H1 (cell line): ENCODE measurements around the gene F3. TPM values are rescaled to one million over a fixed set of nuclear protein-coding genes. Genes with fewer than 3 reads are reported as not detected.

Source experiments
- CTCF ChIA-PET: fragments of 300-600 bp; sonication (Branson Sonifier 250); formaldehyde crosslinking; loops from one replicate; lab custom pipeline; 2021; ENCODE audit not compliant: partially characterized antibody; lab: Charles Lee
- POLR2A ChIA-PET: fragments of 300-600 bp; sonication (Branson Sonifier 250); formaldehyde crosslinking; loops from one replicate; lab custom pipeline; 2021; ENCODE audit warnings: inconsistent platforms; ENCODE audit not compliant: partially characterized antibody; lab: Charles Lee
- DNase-seq, 2 experiments: peaks; one replicate each; pipeline versions ENCODE4 v3.0.0 to v3.0.0-alpha.2; 2010 to 2022; ENCODE audit warnings: low spot score in 2 of 2, low read depth in 1 of 2, mixed read lengths in 1 of 2
- FAIRE-seq: peaks from 2 replicates; lab custom pipeline; 2011; peaks lifted over from hg19 to GRCh38; lab: Jason Lieb, UNC
- H2AFZ ChIP-seq: 2 replicates; pipeline ENCODE4 v1.8.1; 2012; ENCODE audit warnings: low read length, inconsistent platforms
- H2AK5ac ChIP-seq: 2 replicates; pipeline ENCODE4 v1.6.1; 2013; ENCODE audit warnings: low read depth, low read length
- H2BK120ac ChIP-seq: replicated peaks from 2 replicates; pipeline ENCODE3; 2013; ENCODE audit warnings: low read depth, low read length, inconsistent platforms
- H2BK12ac ChIP-seq: 2 replicates; pipeline ENCODE4 v1.6.1; 2013; ENCODE audit warnings: low read depth, low read length
- H2BK15ac ChIP-seq: 2 replicates; pipeline ENCODE4 v1.6.1; 2013; ENCODE audit warnings: low read length
- H2BK20ac ChIP-seq: 2 replicates; pipeline ENCODE4 v1.6.1; 2013; ENCODE audit warnings: low read length
- H2BK5ac ChIP-seq: 2 replicates; pipeline ENCODE4 v1.6.1; 2013; ENCODE audit warnings: low read depth, low read length
- H3K14ac ChIP-seq: 2 replicates; pipeline ENCODE4 v1.6.1; 2013; ENCODE audit warnings: inconsistent platforms; ENCODE audit not compliant: insufficient read length
- H3K18ac ChIP-seq: 2 replicates; pipeline ENCODE4 v1.6.1; 2013; ENCODE audit warnings: low read length; ENCODE audit errors: extremely low read depth
- H3K23ac ChIP-seq: 2 replicates; pipeline ENCODE4 v1.6.1; 2013; ENCODE audit warnings: inconsistent platforms; ENCODE audit not compliant: insufficient read length
- H3K23me2 ChIP-seq: 2 replicates; pipeline ENCODE4 v1.6.1; 2013; ENCODE audit warnings: low read depth, low read length
- H3K27ac ChIP-seq: 2 replicates; pipeline ENCODE4 v1.6.1; 2011; ENCODE audit warnings: low read depth, low read length, inconsistent platforms
- H3K27me3 ChIP-seq, 4 experiments: replicated peaks in 1 of 4; 1 replicate in 1 of 4; 2 replicates in 3 of 4; pipeline versions ENCODE4 v1.6.1 to v1.8.1; 2011 to 2013; ENCODE audit warnings: low read length in 3 of 4, mild to moderate bottlenecking in 3 of 4, inconsistent platforms in 2 of 4, mixed read lengths in 2 of 4, moderate library complexity in 1 of 4; ENCODE audit not compliant: control insufficient read depth in 3 of 4, insufficient read depth in 3 of 4; ENCODE audit errors: extremely low read depth in 1 of 4
- H3K36me3 ChIP-seq, 4 experiments: 2 replicates each; pipeline versions ENCODE4 v1.6.1 to v1.8.1; 2011 to 2013; ENCODE audit warnings: mild to moderate bottlenecking in 4 of 4, low read length in 3 of 4, moderate library complexity in 2 of 4, control low read depth in 1 of 4, inconsistent platforms in 1 of 4; ENCODE audit not compliant: insufficient read depth in 4 of 4, control insufficient read depth in 2 of 4
- H3K4ac ChIP-seq: replicated peaks from 2 replicates; pipeline ENCODE3; 2013; ENCODE audit warnings: low read length, low read depth, mixed read lengths, inconsistent platforms; ENCODE audit not compliant: insufficient read length
- H3K4me1 ChIP-seq, 4 experiments: replicated peaks in 1 of 4; 1 replicate in 1 of 4; 2 replicates in 3 of 4; pipeline versions ENCODE4 v1.6.1 to v1.8.1; 2011 to 2013; ENCODE audit warnings: low read length in 3 of 4, inconsistent platforms in 2 of 4, mixed read lengths in 1 of 4; ENCODE audit not compliant: insufficient read depth in 4 of 4, control insufficient read depth in 3 of 4
- H3K4me2 ChIP-seq, 2 experiments: 2 replicates each; pipeline versions ENCODE4 v1.6.1 to v1.8.1; 2011 to 2013; ENCODE audit warnings: low read depth in 2 of 2, low read length in 2 of 2, control low read depth in 1 of 2, inconsistent platforms in 1 of 2, mild to moderate bottlenecking in 1 of 2; ENCODE audit not compliant: insufficient read depth in 1 of 2
- H3K4me3 ChIP-seq, 4 experiments: fragments of 200-600, 300-600 bp in 1 of 4; sonication (generic), shearing (Covaris generic), sonication (Bioruptor Twin) in 1 of 4; 2 replicates each; pipeline versions ENCODE4 v1.5.1 to v1.8.1; 2011 to 2016; ENCODE audit warnings: low read length in 4 of 4, low read depth in 3 of 4, control low read depth in 2 of 4, inconsistent platforms in 2 of 4, mild to moderate bottlenecking in 2 of 4, mixed read lengths in 1 of 4, moderate library complexity in 1 of 4; ENCODE audit not compliant: insufficient read depth in 2 of 4; ENCODE audit errors: extremely low read depth in 1 of 4
- H3K56ac ChIP-seq: replicated peaks from 2 replicates; pipeline ENCODE3; 2013; ENCODE audit warnings: low read depth, mild to moderate bottlenecking, mixed read lengths, low read length, inconsistent platforms; ENCODE audit not compliant: insufficient read length
- H3K79me1 ChIP-seq: 2 replicates; pipeline ENCODE4 v1.6.1; 2013; ENCODE audit warnings: low read depth, low read length, control low read depth
- H3K79me2 ChIP-seq, 2 experiments: 2 replicates each; pipeline versions ENCODE4 v1.6.1 to v1.8.1; 2012 to 2013; ENCODE audit warnings: low read length in 2 of 2, mild to moderate bottlenecking in 2 of 2, inconsistent platforms in 1 of 2; ENCODE audit not compliant: insufficient read depth in 2 of 2, control insufficient read depth in 1 of 2
- H3K9ac ChIP-seq, 4 experiments: replicated peaks in 1 of 4; 1 replicate in 1 of 4; 2 replicates in 3 of 4; pipeline versions ENCODE4 v1.6.1 to v1.8.1; 2011 to 2013; ENCODE audit warnings: low read depth in 3 of 4, low read length in 3 of 4, control low read depth in 2 of 4, mild to moderate bottlenecking in 2 of 4, moderate library complexity in 2 of 4, inconsistent platforms in 1 of 4; ENCODE audit errors: extremely low read depth in 1 of 4
- H3K9me3 ChIP-seq, 2 experiments: 2 replicates each; pipeline versions ENCODE4 v1.6.1 to v1.8.1; 2012 to 2013; ENCODE audit warnings: mild to moderate bottlenecking in 2 of 2, moderate library complexity in 2 of 2, control low read depth in 1 of 2, inconsistent platforms in 1 of 2, low read depth in 1 of 2, low read length in 1 of 2, mixed read lengths in 1 of 2; ENCODE audit not compliant: insufficient read depth in 2 of 2
- H4K20me1 ChIP-seq, 2 experiments: replicated peaks in 1 of 2; 2 replicates each; pipeline versions ENCODE3 to v1.8.1; 2011 to 2013; ENCODE audit warnings: inconsistent platforms in 2 of 2, low read length in 2 of 2, mild to moderate bottlenecking in 1 of 2; ENCODE audit not compliant: insufficient read depth in 2 of 2, control insufficient read depth in 1 of 2
- H4K5ac ChIP-seq: 2 replicates; pipeline ENCODE4 v1.6.1; 2013; ENCODE audit warnings: low read length, low read depth, mixed read lengths, inconsistent platforms; ENCODE audit not compliant: insufficient read length
- H4K8ac ChIP-seq: 2 replicates; pipeline ENCODE4 v1.8.0; 2013; ENCODE audit warnings: mild to moderate bottlenecking, moderate library complexity, low read length, inconsistent platforms; ENCODE audit not compliant: insufficient read depth; ENCODE audit errors: extremely low read depth
- H4K91ac ChIP-seq: replicated peaks from 2 replicates; pipeline ENCODE3; 2013; ENCODE audit warnings: low read length, mixed read lengths, inconsistent platforms; ENCODE audit not compliant: insufficient read length
- CHD1 ChIP-seq: IDR thresholded peaks from 2 replicates; pipeline ENCODE4 v1.6.1; 2012; ENCODE audit warnings: low read depth, low read length, improper control_type of control experiment
- EGR1 ChIP-seq: IDR thresholded peaks from 2 replicates; pipeline ENCODE4 v1.6.1; 2011; ENCODE audit warnings: low read depth, low read length, borderline replicate concordance
- HDAC6 ChIP-seq: IDR thresholded peaks from one replicate; pipeline ENCODE4 v1.7.1; 2012; ENCODE audit warnings: low read depth, mild to moderate bottlenecking, inconsistent platforms, low read length, moderate library complexity
- SIRT6 ChIP-seq: IDR thresholded peaks from one replicate; pipeline ENCODE4 v1.7.1; 2012; ENCODE audit warnings: low read length, inconsistent platforms
- WGBS, 2 experiments: shearing (Covaris generic) in 1 of 2; methylation state at CpG; one replicate each; pipeline versions ENCODE4 v1.1.6 to v1.1.7; 2013 to 2015; ENCODE audit warnings: low lambda C conversion rate in 2 of 2, mixed read lengths in 2 of 2, inconsistent platforms in 1 of 2, low coverage in 1 of 2, missing lambda C conversion rate in 1 of 2; ENCODE audit not compliant: insufficient replicate concordance in 2 of 2, insufficient coverage in 1 of 2, insufficient read length in 1 of 2; ENCODE audit errors: extremely low coverage in 1 of 2, missing lambda C conversion rate in 1 of 2; 5-methylcytosine and 5-hydroxymethylcytosine counted together
- polyA plus RNA-seq, 7 experiments: library from polyadenylated mRNA; depleted of rRNA in 3 of 7; stranded (reverse) in 5 of 7; unstranded in 2 of 7; fragments of >200 nt in 5 of 7; fragments of 200-250 nt in 2 of 7; gene quantifications; 1 replicate in 5 of 7; 2 replicates in 1 of 7; 4 replicates in 1 of 7; pipeline versions ENCODE4 v1.2.1 to v1.2.3, GENCODE V29; 2011 to 2013; ENCODE audit warnings: missing spikeins in 2 of 7, mixed read lengths in 2 of 7
- total RNA-seq: library from RNA; stranded (reverse); fragmentation: NEBNext Ultra II Directional; extraction: Animal tissue kit (Norgen Biotek cat#: 25700); gene quantifications from 2 replicates; pipeline ENCODE4 v1.2.1, GENCODE V29; 2021

Gene F3
- total and polyA plus RNA-seq, 2 of the 8 experiments (the other 6 are each of a cell fraction or from before 2014, with no cell fraction given): 2.6 to 8.6 TPM

GRCh38 chr1:94479682-94480081 is 61.9 kb downstream of the F3 start:
- POLR2A ChIA-PET: no interaction called here
- FAIRE-seq: no peak

More at GRCh38 chr1:94479682-94480081, 61.9 kb downstream of the F3 start:
- no peaks in the 10 kb centered on the region for H3K79me1 ChIP-seq
- no peak overlapping the region for H2BK20ac ChIP-seq
- no peak overlapping the region for H3K4me2 ChIP-seq
- H2BK120ac ChIP-seq: no peak overlapping the region
- H3K9ac ChIP-seq: no peak overlapping the region
- H3K36me3 ChIP-seq: no peaks in the 10 kb centered on the region; a peak in 2 of 8 replicates
- WGBS, 2 experiments: 86% methylated on average over 3 of the region's 3 CpGs; no CpG with 5 or more reads in 1 of the 2 experiments
- H4K91ac ChIP-seq: no peak overlapping the region
- DNase-seq: no peak
- CTCF ChIA-PET: interaction anchor here (1.0 to 1.3 kb wide), 3 partner anchors 9 to 417 kb away, joined by 3 read pairs; no protein-coding TSS in a partner anchor
- no peak overlapping the region for H4K5ac ChIP-seq
- no peak overlapping the region for H2BK12ac ChIP-seq
- no peak overlapping the region for H2BK5ac ChIP-seq
- no peak overlapping the region for H3K23ac ChIP-seq
- TF ChIP-seq EGR1: no peak
- TF ChIP-seq CHD1: no peak
- TF ChIP-seq HDAC6: no peak
- no peak for TF ChIP-seq SIRT6
- no peak overlapping the region for H4K8ac ChIP-seq
- no peaks in the 10 kb centered on the region for H3K79me2 ChIP-seq
- no peak overlapping the region for H2BK15ac ChIP-seq
- H3K14ac ChIP-seq: no peak overlapping the region
- no peak overlapping the region for H3K27ac ChIP-seq
- H2AK5ac ChIP-seq: no peak overlapping the region
- H3K4me1 ChIP-seq: no peaks in the 10 kb centered on the region
- H2AFZ ChIP-seq: no peak overlapping the region
- no peaks in the 10 kb centered on the region for H3K9me3 ChIP-seq
- H3K23me2 ChIP-seq: no peaks in the 10 kb centered on the region
- no peaks in the 10 kb centered on the region for H4K20me1 ChIP-seq
- H3K18ac ChIP-seq: no peak overlapping the region
- H3K27me3 ChIP-seq: no peaks in the 10 kb centered on the region
- H3K4me3 ChIP-seq: no peak overlapping the region
- H3K56ac ChIP-seq: no peak overlapping the region
- H3K4ac ChIP-seq: no peak overlapping the region

Other genes with a start within 250 kb of the F3 start
- gene ABCD3, start 123.4 kb downstream of the F3 start, total RNA-seq: 28.1 and 29.4 TPM in 2 replicates
- 3.6 and 6.6 TPM in 2 replicates for gene ABCD3, start 123.4 kb downstream of the F3 start, polyA plus RNA-seq (2011; rRNA removed)